NOMO-1 treated with DMSO at 0.1 percent for 48 hours (cell line): Measurements from ENCODE around the gene ZSWIM7.
"Not testable (repeated sequence)": the region's sequence is repeated elsewhere in the genome, so short reads cannot be mapped to it uniquely, and the experiment has no call there.

Experiments used
- DNase-seq: peaks from one replicate; lab custom pipeline; 2025; ENCODE audit not compliant: unreplicated experiment; lab: John Stamatoyannopoulos, UW

The ZSWIM7 gene

GRCh38 chr17:15958484-15958854 lies 41.0 kb downstream of the ZSWIM7 start:
- no peak for DNase-seq

GRCh38 chr17:15957608-15958307 lies 41.7 kb downstream of the ZSWIM7 start:
- DNase-seq, result no peak

- no peak for DNase-seq
Observed at GRCh38 chr17:15957206-15957605, 42.3 kb downstream of the ZSWIM7 start.

GRCh38 chr17:15955793-15956541 lies 43.5 kb downstream of the ZSWIM7 start:
- peak; percentile 20 for DNase-seq

GRCh38 chr17:15954222-15954621 lies 45.3 kb downstream of the ZSWIM7 start:
- DNase-seq, result no peak

GRCh38 chr17:15952916-15953790 lies 46.4 kb downstream of the ZSWIM7 start:
- DNase-seq, result no peak

GRCh38 chr17:15952048-15952532 lies 47.4 kb downstream of the ZSWIM7 start:
- DNase-seq, result no peak

GRCh38 chr17:15951368-15952047 lies 48.0 kb downstream of the ZSWIM7 start:
- no peak for DNase-seq

GRCh38 chr17:15947976-15948752 lies 51.3 kb downstream of the ZSWIM7 start:
- no peak for DNase-seq

GRCh38 chr17:15947271-15947670 lies 52.2 kb downstream of the ZSWIM7 start:
- DNase-seq, result no peak

- no peak for DNase-seq
Observed at GRCh38 chr17:15946611-15947120, 52.8 kb downstream of the ZSWIM7 start.

GRCh38 chr17:15945527-15946191 lies 53.8 kb downstream of the ZSWIM7 start:
- no peak for DNase-seq

GRCh38 chr17:15944759-15945526 lies 54.6 kb downstream of the ZSWIM7 start, which contains the start of gene ADORA2B:
TSS of gene ADORA2B (plus strand) at chr17:15945130. CDS start at chr17:15945249, 119 bp downstream.
- DNase-seq, result peak; percentile 62

GRCh38 chr17:15943971-15944758 lies 55.3 kb downstream of the ZSWIM7 start:
- DNase-seq, result no peak

- peak; percentile 91 for DNase-seq
Observed at GRCh38 chr17:15942207-15942833, 57.2 kb downstream of the ZSWIM7 start.

GRCh38 chr17:15941781-15942180 lies 57.7 kb downstream of the ZSWIM7 start:
- no peak for DNase-seq

- not testable (repeated sequence) for DNase-seq
Observed at GRCh38 chr17:15936481-15936880, 63.0 kb downstream of the ZSWIM7 start.
